Measurements from ENCODE around the gene DOCK1.

DNA sequence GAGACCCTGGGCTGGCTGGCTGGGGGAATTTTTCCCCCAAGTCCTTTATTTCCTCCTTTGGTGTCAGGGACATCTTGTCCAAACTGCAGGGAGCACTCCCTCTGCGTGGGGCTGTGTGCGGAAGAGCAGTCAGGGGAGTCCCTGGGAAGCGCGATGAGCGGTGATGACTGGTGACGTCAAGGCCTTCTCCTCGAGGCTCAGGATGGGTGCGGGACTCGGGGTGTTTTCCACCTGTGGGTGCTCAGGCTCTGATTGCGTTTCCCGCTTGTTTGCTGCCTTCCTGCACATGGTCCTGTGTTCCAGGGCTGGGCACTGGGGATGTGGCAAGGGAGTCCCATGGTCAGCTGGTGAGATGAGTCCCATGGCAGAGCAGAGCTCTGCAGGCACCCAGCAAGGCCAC is 101.2 kb downstream of the DOCK1 start:
- TF ChIP-seq CTCF (IDR thresholded peaks at IDR 0.05 in 4 of 5, conservative IDR thresholded peaks at IDR 0.05 in 1 of 5) (no peak), POLR2A (IDR thresholded peaks at IDR 0.05) (no peak)

All from gastrocnemius medialis (tissue), 4 donors.